AG09319 (cell line): ENCODE data around the gene TMEM132E.

ENCODE experiments used
- DNase-seq: peaks from one replicate; pipeline ENCODE4 v3.0.0-alpha.2; 2010; ENCODE audit warnings: low read depth; ENCODE audit errors: extremely low read depth
- CTCF ChIP-seq: IDR thresholded peaks from 2 replicates; pipeline ENCODE4 v1.5.1; 2011; ENCODE audit warnings: low read depth, mild to moderate bottlenecking, inconsistent platforms, low read length, moderate library complexity

Gene TMEM132E

GRCh38 chr17:34542700-34543336 lies 36.6 kb upstream of the TMEM132E start:
- DNase-seq: no peak
- TF ChIP-seq CTCF: peak; percentile 76

DNA sequence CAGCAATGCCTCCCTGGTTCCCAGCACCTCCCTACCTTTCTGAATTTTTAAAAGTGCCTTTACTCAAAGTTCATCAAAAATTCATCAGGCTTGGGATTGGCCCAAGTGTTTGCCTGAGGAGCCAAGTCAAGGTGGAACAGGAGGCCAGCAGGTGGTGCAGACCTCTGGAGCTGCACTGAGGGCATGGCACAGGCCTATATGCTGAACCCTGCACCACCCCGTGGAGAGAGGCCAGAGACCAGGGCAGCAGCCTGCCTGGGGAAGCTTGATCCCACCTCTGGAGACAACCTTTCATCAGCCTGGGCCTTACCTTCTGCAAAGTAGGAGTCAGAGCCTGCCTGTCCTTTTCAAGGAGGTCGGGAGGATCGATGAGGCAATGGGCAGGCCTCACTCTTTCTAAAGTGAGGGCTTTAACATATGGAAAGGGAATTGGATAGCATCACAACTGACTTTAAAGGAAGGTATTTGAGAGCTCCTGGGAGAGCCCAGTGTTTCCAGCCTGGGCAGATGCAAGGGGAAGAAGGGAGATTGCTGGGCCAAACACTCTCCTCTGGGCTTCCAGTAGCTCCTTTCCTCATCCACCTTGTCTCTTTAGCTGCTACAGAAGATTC lies 31.8 kb upstream of the TMEM132E start:
- no peak for TF ChIP-seq CTCF
- no peak for DNase-seq

GRCh38 chr17:34549966-34550365 lies 29.4 kb upstream of the TMEM132E start:
- no peak for TF ChIP-seq CTCF
- no peak for DNase-seq

DNA sequence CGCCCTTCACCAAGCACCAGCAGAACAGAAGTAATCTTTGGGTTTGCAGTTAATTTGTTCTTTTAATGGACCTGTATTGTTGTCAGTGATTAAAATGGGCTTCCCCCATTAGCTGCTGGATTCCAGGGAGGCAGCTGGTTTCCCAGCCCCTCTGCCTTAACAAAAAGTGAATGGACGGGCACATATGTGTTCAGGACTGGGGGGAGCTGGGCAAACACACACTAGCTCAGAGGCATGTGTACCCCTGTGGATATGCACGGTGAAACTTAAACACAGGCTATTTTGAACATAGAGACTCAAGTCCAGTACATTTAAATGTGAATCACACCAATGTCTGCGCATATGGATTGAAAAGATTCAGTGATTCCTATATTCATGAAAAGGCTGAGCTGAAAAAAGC lies 25.5 kb upstream of the TMEM132E start:
- DNase-seq: no peak
- no peak for TF ChIP-seq CTCF

DNA sequence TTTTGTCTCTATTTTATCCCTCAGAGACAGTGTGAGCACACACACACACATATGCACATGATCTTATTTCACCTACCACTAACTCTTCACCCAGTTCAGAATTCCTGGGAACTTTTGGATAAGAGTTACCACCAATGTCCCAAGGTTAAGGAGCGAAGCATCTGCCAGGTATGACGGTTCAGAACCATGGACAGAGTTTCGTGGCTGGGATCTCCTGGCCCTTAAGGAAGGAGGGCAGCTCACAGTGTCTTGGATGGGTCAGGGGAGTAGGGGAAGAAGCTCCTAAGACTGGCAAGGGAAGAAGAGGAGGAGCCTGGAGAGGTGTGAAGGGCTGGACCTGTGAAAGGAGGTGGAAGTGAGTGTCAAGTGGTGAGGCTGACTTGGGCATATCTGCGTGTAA lies 23.0 kb upstream of the TMEM132E start:
- DNase-seq: no peak
- no peak for TF ChIP-seq CTCF

GRCh38 chr17:34556931-34557330 lies 22.5 kb upstream of the TMEM132E start:
- TF ChIP-seq CTCF: no peak
- DNase-seq: no peak

DNA sequence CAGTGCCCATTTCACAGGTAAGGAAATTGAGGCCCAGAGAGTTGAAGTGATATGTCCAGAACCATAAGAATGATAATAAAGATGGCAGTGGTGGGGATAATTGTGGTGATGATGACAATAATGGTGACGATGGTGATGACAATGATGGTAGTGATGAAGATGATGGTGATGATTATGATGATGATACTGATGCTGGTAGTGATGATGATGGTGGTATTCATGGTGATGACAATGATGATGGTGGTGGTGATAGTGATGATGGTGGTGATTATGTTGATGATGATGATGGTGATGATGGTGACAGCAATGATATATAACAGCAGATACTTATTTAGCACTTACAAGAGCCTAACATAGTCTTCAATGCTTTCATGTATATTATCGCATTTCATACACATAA lies 18.1 kb upstream of the TMEM132E start:
- TF ChIP-seq CTCF: no peak
- no peak for DNase-seq
